ENCODE measurements around the gene HDAC4.
"Not testable (repeated sequence)": the region's sequence is repeated elsewhere in the genome, so short reads cannot be mapped to it uniquely, and the experiment has no call there.

Gene HDAC4

DNA sequence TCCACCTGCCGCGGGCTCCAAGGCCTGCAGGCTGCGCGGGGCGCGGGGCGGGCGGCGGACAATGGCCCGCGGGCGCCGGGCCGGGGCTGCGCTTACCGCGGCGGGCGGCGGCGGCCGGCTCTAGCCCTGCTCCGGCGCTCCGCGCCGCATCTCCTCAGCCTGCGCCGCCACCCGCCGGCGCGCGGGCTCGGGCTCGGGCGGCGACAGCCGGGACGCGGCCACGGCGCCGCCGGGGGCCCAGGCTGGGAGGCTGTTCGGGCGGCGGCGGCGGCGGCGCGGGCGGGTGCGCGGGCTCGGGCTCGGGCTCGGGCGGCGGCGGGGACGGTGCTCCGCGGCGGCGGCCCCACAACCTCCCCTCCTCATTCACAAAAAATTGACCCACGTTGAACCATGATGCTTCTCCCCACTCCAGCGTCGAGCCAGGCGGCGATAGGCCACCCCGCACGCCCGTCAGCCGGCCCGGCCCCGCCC, at the start of gene HDAC4:
TSS of gene HDAC4 (minus strand) at position 425 of the 471 bp plus-strand sequence. CDS start 48,321 bp downstream, outside the sequence.
- H3K27me3 Mint-ChIP-seq (ENCODE audit: low read depth), result peaks cover 9% of the 10 kb centered on the region
- no peak for DNase-seq (ENCODE audit: low spot score)
- peaks cover 5% of the 10 kb centered on the region for H3K36me3 Mint-ChIP-seq (ENCODE audit: low read depth)
- peaks cover 34% of the 10 kb centered on the region for H3K4me1 Mint-ChIP-seq (ENCODE audit: low read depth)
- peak within 1 kb of the TSS; percentile 96 for H3K4me3 Mint-ChIP-seq
- H3K27ac Mint-ChIP-seq, result peak within 1 kb of the TSS; percentile 99
- H3K9me3 Mint-ChIP-seq, result no peaks in the 10 kb centered on the region

DNA sequence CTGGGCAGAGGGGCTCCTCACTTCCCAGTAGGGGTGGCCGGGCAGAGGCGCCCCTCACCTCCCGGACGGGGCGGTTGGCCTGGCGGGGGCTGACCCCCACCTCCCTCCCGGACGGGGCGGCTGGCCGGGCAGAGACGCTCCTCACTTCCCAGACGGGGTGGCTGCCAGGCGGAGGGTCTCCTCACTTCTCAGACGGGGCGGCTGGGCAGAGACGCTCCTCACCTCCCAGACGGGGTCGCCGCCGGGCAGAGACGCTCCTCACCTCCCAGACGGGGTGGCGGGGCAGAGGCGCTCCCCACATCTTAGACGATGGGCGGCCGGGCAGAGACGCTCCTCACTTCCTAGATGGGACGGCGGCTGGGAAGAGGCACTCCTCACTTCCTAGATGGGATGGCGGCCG, 48.6 kb upstream of the HDAC4 start:
- not testable (repeated sequence) for DNase-seq (ENCODE audit: low spot score); H3K4me1 Mint-ChIP-seq (ENCODE audit: low read depth); H3K27ac Mint-ChIP-seq; H3K4me3 Mint-ChIP-seq; H3K36me3 Mint-ChIP-seq (ENCODE audit: low read depth)
- Mint-ChIP-seq H3K9me3 (peaks cover 16% of the 10 kb centered on the region), H3K27me3 (ENCODE audit: low read depth) (peaks cover 41% of the 10 kb centered on the region)

DNA sequence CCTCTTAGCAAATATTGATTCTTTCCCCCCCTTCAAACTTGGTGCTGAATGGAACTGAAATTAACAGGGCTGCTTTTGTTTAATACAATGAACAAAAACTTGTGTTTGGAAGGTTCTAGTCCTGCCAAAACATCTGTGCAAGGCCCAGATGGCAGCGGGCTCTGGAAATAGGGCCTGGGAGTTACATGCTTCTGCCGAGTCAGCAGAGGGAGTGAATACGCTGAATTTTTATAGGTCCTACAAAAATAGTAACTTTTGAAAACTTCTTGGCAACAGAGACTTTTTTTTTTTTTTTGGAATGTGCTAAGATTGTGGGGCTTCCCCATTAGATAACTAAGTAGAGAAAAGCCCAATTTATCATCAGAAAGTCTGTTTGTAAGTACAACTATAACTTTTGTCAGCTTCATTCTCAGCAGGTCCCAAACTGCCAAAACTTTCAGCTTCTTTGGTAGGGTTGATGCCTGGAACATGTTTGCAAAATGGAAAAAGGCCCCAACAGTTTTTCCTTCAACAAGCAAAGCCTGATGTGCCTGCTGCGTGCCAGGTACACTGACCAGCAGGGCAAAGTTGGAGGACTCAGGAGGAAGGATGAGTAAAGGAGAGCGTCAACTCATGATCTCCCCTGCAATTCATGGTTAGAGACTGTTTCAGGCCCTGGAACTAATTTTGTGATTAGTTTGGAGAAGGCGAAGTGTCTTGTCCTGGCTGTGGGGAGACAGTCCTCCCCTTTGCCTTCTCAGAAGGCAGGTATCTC, 45.1 kb upstream of the HDAC4 start:
- Mint-ChIP-seq H3K4me3 (no peak overlapping the region), H3K27me3 (ENCODE audit: low read depth) (peaks cover 46% of the 10 kb centered on the region), H3K9me3 (no peaks in the 10 kb centered on the region), H3K36me3 (ENCODE audit: low read depth) (no peaks in the 10 kb centered on the region), H3K27ac (no peak overlapping the region), H3K4me1 (ENCODE audit: low read depth) (peaks cover 8% of the 10 kb centered on the region)
- DNase-seq (ENCODE audit: low spot score), result no peak

DNA sequence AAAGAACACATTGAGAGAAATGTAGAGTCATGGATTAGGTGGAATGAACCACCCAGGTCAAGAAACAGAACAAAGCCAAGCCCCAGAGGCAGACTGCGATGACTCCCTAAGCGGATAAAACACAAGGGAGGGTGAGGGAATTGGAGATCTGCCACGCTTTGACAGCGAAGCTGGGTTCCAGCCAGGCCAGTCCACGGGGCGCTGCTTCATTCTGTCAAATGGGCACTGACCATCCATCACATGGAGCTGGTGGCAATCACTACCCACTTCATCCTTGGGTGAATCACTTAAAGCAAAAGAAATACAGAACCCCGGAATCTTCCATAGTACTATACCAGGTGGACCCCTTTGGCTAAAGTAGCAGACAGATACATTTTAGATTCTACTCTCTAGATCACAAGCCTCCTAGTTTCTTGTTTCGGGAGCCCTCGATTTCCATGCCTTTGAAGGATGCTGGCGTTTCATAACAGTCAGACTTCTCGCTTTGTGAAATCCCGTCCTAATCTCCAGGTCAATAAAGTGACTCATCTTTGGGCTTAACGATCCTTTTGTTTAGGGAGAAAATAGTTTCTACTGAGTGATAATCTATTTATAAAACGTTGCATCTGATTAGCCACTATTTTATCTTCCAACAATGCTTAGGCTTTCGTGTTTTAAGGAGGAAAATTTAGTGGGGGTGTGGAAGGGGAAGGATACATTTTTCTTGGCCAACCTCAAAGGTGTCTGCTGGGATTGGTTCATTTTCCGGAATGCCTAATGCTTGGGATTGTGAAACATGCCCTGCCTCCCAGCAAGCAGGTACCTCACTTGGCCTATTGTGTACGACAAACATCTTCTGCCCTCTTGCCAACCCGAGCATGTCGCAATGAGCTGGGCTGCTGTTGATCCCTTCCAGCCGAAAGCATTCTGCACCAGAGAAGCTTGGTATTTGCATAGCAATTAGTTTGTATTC, 44.1 kb upstream of the HDAC4 start:
- Mint-ChIP-seq H3K4me1 (ENCODE audit: low read depth) (peaks cover 9% of the 10 kb centered on the region), H3K36me3 (ENCODE audit: low read depth) (no peaks in the 10 kb centered on the region), H3K27me3 (ENCODE audit: low read depth) (peaks cover 52% of the 10 kb centered on the region), H3K4me3 (no peak overlapping the region), H3K27ac (no peak overlapping the region), H3K9me3 (no peaks in the 10 kb centered on the region)
- DNase-seq (ENCODE audit: low spot score), result no peak

DNA sequence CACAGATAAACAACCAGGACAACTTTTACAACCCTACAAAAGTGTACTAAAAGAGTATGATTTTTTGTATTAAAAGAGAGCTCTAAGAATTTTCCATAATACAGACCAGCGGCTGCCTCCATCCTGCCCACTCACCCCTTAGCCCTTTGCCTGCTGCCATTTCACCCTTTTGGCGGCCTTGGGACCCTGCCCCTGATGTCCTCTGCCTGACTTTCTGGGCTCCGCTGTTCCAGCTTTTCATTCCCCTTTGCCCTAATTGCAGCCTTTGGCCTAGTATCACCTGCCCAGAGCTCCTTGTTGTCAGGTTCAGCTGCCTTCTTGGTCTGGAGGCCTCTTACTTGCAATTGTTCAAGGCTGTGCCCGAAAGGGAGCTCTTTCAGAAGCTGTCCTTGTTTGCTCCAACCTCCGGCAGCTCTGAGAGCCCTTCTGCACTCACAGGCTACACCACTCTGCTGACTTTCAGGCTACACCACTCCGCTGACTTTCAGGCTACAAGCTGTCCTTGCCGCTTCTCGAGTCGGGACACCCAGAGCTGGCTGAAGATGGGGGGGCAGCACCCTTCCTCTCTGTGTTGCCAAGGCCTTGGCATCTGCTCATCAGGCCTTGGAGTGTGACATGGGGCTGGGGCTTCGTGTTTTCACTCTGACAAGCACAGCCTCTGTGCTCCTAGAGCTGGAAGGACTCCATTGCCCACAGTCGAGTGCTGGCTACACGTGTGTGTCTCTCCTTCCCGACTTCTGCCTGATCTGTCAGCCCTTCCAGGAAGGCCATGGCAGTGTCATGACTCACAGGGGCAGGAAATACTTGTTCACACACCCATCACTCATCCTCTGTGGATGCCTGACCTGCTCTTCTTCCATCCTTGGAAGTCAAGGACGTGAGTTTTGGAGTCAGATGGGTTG, 43.1 kb upstream of the HDAC4 start:
- Mint-ChIP-seq H3K36me3 (ENCODE audit: low read depth) (no peaks in the 10 kb centered on the region), H3K4me3 (no peak overlapping the region), H3K27ac (no peak overlapping the region), H3K4me1 (ENCODE audit: low read depth) (peaks cover 9% of the 10 kb centered on the region), H3K27me3 (ENCODE audit: low read depth) (peaks cover 59% of the 10 kb centered on the region), H3K9me3 (no peaks in the 10 kb centered on the region)
- DNase-seq (ENCODE audit: low spot score), result no peak

DNA sequence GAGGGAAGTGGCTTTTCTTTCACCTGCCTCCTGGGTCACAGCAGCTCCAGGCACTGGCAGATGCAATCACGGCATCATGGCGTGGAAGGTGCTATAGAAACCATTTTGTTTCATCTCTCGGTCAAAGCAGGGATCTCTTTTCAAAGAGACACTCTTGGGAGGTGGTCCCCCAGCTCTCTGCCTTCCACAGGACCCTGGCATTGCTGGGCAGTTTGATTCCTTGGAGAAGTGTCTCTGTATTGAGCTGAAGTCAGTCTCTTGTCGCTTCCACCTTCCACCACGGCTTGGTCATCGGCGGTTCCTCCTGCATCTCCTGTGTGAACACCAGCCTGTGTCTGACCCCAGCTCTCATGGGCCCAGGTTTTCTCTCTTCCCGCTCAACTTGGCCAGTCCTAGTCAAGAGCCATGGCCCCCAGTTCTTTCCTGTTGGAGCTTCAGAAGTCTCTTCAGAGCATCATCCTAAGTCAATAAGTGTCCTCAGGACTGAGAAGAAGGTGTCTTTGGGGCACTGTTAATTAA, 42.3 kb upstream of the HDAC4 start:
- H3K4me1 Mint-ChIP-seq (ENCODE audit: low read depth), result peaks cover 9% of the 10 kb centered on the region
- no peaks in the 10 kb centered on the region for H3K36me3 Mint-ChIP-seq (ENCODE audit: low read depth)
- H3K27me3 Mint-ChIP-seq (ENCODE audit: low read depth), result peaks cover 62% of the 10 kb centered on the region
- DNase-seq (ENCODE audit: low spot score), result no peak
- H3K27ac Mint-ChIP-seq, result no peak overlapping the region
- H3K9me3 Mint-ChIP-seq, result no peaks in the 10 kb centered on the region
- H3K4me3 Mint-ChIP-seq, result no peak overlapping the region

DNA sequence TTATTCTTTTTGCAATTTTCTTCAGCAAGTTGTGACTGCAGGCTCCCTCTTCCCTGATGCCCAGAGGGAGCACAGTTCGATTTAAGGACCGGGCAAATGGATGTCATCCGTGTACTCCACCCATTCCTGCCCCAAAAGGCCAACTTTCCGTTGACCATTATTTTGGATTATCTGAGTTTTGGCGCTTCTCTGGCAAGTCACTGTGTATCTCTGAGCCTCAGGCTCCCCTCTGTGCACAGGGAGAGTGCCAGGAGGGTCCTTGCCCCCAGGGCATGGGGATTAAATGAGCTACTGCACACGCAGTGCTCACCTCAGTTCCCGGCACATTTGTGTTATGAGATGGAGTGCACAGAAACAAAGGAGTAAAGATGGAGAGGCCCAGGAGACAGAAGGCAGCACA, 41.4 kb upstream of the HDAC4 start:
- Mint-ChIP-seq H3K27me3 (ENCODE audit: low read depth) (peaks cover 61% of the 10 kb centered on the region), H3K9me3 (no peaks in the 10 kb centered on the region), H3K4me1 (ENCODE audit: low read depth) (peaks cover 9% of the 10 kb centered on the region), H3K27ac (no peak overlapping the region), H3K36me3 (ENCODE audit: low read depth) (no peaks in the 10 kb centered on the region), H3K4me3 (no peak overlapping the region)
- DNase-seq (ENCODE audit: low spot score), result no peak

DNA sequence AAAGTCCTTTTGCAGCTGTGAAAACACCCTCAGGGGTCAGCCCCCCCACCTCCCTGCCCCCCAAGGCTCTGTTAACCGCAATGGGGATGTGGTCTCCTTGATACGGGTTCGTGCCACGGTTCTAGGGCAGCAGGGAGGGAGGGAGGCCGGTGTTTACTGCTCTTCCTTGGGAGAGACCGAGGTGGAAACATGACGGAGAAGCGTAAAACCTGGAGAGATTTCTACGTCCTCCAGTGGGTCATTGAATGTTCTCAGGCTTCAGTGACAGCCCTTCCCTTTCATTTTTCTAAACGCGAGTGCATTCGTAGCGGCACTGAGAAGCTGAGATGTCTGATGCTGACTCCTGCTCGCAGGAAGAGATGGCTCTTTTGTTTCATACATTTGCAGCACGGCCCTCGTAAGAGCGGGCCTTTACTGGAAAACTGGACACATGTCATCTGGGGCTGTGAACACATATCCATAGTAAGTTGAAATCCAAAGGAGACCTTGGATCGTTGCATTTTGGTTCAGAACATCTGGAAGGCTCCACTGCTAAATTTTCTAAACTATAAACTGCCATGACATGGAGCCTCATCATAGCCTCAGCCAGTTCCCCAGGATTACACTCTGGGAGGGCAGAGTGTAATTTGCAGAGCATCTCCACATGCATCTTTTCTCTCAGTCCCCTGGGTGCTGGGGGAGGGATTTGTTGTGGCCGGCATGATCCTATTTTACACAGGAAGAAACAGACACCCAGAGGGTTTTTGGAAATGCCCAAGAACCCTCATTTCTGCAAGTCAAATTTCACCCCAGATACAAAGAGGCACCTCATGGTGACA, 40.6 kb upstream of the HDAC4 start:
- Mint-ChIP-seq H3K9me3 (no peaks in the 10 kb centered on the region), H3K4me3 (peak overlapping the region; percentile 18), H3K27ac (no peak overlapping the region), H3K27me3 (ENCODE audit: low read depth) (peaks cover 57% of the 10 kb centered on the region), H3K4me1 (ENCODE audit: low read depth) (peaks cover 9% of the 10 kb centered on the region), H3K36me3 (ENCODE audit: low read depth) (no peaks in the 10 kb centered on the region)
- DNase-seq (ENCODE audit: low spot score), result no peak

DNA sequence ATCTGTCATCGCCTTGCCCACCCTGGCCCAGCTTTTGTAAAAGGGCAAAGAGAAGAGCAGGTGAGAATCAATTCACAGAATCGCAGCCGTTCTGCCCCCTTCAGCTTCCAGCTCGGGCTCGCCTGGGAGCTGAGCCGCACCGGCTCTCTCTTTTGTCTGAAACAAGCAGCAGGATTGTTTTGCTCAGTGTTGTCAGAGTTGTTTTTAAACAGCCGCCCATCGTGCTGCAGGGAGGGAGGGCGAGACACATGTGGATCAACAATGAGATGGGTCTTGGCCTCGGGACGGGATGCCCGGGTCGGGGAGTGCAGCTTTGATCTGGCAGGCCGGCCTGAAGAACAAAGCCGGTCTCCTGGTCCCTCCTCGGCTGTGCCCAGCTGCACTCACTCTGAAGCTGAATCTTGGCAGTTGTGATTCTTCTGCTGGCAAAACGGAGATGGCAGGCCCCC, 39.7 kb upstream of the HDAC4 start:
- peaks cover 49% of the 10 kb centered on the region for H3K27me3 Mint-ChIP-seq (ENCODE audit: low read depth)
- no peak for DNase-seq (ENCODE audit: low spot score)
- no peaks in the 10 kb centered on the region for H3K9me3 Mint-ChIP-seq
- no peaks in the 10 kb centered on the region for H3K36me3 Mint-ChIP-seq (ENCODE audit: low read depth)
- no peak overlapping the region for H3K27ac Mint-ChIP-seq
- H3K4me1 Mint-ChIP-seq (ENCODE audit: low read depth), result peaks cover 9% of the 10 kb centered on the region
- no peak overlapping the region for H3K4me3 Mint-ChIP-seq

DNA sequence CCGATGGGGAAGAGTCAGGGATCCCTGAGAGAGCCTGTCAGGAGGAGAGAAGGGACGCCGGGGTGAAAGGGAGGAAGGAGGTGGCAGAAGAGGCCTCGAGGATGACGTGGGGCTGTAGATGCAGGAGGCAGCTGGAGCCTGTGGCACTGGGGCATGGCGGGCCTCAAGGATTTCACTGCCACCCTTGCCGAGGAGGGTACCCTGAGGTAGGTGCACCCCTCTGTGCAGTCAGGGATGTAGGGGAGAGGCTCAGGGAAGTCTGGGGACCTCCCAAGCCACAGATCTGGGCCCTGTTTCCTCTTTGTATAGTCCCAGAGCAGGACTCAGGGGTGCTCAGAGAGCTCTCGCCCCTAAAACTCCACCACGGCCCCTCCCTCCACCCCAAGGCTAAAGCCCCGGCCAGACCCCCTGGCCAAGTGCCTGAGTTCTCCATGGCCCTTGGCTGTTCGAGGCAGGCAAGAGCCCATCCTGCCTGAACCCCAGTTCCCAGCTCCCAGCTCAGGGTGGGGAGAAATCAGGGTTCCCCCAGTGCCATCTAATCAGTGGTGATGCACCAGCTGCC, 39.0 kb upstream of the HDAC4 start:
- no peak overlapping the region for H3K4me3 Mint-ChIP-seq
- H3K27me3 Mint-ChIP-seq (ENCODE audit: low read depth), result peaks cover 43% of the 10 kb centered on the region
- peaks cover 9% of the 10 kb centered on the region for H3K4me1 Mint-ChIP-seq (ENCODE audit: low read depth)
- DNase-seq (ENCODE audit: low spot score), result no peak
- H3K27ac Mint-ChIP-seq, result no peak overlapping the region
- no peaks in the 10 kb centered on the region for H3K36me3 Mint-ChIP-seq (ENCODE audit: low read depth)
- H3K9me3 Mint-ChIP-seq, result no peaks in the 10 kb centered on the region

DNA sequence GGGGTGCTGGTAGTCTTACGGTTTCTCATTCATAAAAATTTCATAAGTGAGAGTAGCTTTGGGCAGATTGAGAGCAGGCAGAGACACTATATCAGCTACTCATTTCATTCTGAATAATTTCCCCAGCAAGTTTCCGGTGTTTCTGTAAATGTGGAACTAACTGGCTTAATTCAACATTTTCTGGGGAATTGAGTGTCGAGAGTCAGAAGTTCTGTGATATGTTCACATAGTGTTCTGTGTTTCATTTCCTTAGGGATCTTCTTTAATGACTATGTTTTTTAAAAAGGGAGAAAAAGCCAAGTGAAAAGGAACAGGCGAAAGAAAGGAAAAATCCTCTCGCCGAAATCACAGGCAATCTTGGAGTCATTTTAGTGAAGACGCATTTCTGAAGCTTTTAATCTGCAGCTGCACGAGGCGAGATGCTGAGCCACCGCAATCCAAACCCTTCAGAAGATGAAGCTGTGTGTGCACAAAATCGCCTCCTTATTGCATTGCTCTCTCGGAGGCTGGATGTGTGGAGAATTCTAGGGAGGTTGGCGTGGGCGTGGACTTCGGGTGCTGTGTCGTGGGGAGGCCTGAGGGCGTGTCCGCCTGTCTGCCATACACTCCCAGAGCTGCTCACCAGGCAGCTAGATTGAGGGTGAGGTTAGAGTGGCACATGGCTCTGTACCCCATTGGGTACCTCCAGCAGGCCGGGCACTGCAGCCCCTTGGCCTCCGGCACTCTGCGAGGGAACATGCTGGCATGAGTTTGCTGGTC, 38.4 kb upstream of the HDAC4 start:
- Mint-ChIP-seq H3K9me3 (no peaks in the 10 kb centered on the region), H3K27me3 (ENCODE audit: low read depth) (peaks cover 43% of the 10 kb centered on the region), H3K27ac (no peak overlapping the region), H3K4me1 (ENCODE audit: low read depth) (peaks cover 9% of the 10 kb centered on the region), H3K4me3 (no peak overlapping the region), H3K36me3 (ENCODE audit: low read depth) (no peaks in the 10 kb centered on the region)
- DNase-seq (ENCODE audit: low spot score), result no peak

DNA sequence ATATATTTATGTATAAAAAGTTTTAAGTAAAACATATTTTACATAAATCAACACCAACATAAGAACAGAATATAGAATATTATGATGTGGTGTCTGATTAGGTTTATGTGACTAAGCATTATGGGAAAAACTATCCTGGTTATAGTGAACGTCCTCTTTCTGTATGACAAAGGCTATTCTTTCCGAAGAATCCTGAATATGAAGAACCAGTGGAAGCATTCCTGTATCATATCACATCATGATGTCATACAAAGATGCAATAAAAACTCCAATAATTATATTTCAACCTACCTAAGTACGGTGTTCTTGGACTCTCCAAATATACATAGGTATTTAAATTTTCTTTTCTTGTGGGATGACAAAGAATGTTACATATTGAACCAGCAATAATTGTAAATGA, 37.5 kb upstream of the HDAC4 start:
- H3K4me3 Mint-ChIP-seq, result no peak overlapping the region
- peaks cover 39% of the 10 kb centered on the region for H3K27me3 Mint-ChIP-seq (ENCODE audit: low read depth)
- peaks cover 5% of the 10 kb centered on the region for H3K9me3 Mint-ChIP-seq
- H3K27ac Mint-ChIP-seq, result no peak overlapping the region
- DNase-seq (ENCODE audit: low spot score), result no peak
- H3K36me3 Mint-ChIP-seq (ENCODE audit: low read depth), result no peaks in the 10 kb centered on the region
- H3K4me1 Mint-ChIP-seq (ENCODE audit: low read depth), result peaks cover 13% of the 10 kb centered on the region
